CD14-positive monocyte (primary cell): Measurements from ENCODE around the gene CBX2. TPM values are rescaled to one million over a fixed set of nuclear protein-coding genes. Genes with fewer than 3 reads are reported as not detected.

Experiments
- DNase-seq, 3 donors: peaks; one replicate each; pipeline ENCODE4 v3.0.0-alpha.2; 2011 to 2022
- H2AFZ ChIP-seq: 2 replicates; pipeline ENCODE4 v1.6.0; 2012; ENCODE audit warnings: mild to moderate bottlenecking, low read depth, low read length, inconsistent platforms; ENCODE audit not compliant: insufficient read depth, poor library complexity, severe bottlenecking
- H3K27ac ChIP-seq, 2 donors: 1 replicate in 1 of 2; 2 replicates in 1 of 2; pipeline ENCODE4 v1.5.1; 2012 to 2013; ENCODE audit warnings: low read length in 2 of 2, control low read depth in 1 of 2, inconsistent platforms in 1 of 2, low read depth in 1 of 2, mild to moderate bottlenecking in 1 of 2
- H3K27me3 ChIP-seq, 2 donors: one replicate each; pipeline versions ENCODE4 v1.6.0 to v1.6.1; 2011 to 2013; ENCODE audit warnings: low read length in 2 of 2; ENCODE audit not compliant: control insufficient read depth in 2 of 2, insufficient read depth in 2 of 2
- H3K36me3 ChIP-seq, 2 donors: replicated peaks in 1 of 2; 1 replicate in 1 of 2; 2 replicates in 1 of 2; pipeline versions ENCODE4 v1.5.1 to v1.6.1; 2012 to 2013; ENCODE audit warnings: low read length in 2 of 2, control low read depth in 1 of 2, inconsistent platforms in 1 of 2, mild to moderate bottlenecking in 1 of 2; ENCODE audit not compliant: insufficient read depth in 2 of 2, control insufficient read depth in 1 of 2
- H3K4me1 ChIP-seq, 2 donors: 1 replicate in 1 of 2; 2 replicates in 1 of 2; pipeline versions ENCODE4 v1.5.1 to v1.6.1; 2012 to 2013; ENCODE audit warnings: low read length in 2 of 2, control low read depth in 1 of 2, inconsistent platforms in 1 of 2, mild to moderate bottlenecking in 1 of 2, moderate library complexity in 1 of 2; ENCODE audit not compliant: insufficient read depth in 2 of 2, control insufficient read depth in 1 of 2
- H3K4me2 ChIP-seq: replicated peaks from 2 replicates; pipeline ENCODE3; 2012; ENCODE audit warnings: low read length, moderate library complexity, mild to moderate bottlenecking; ENCODE audit not compliant: poor library complexity, severe bottlenecking; ENCODE audit errors: extremely low read depth
- H3K4me3 ChIP-seq, 3 experiments: fragments of 200-600 bp in 1 of 3; sonication (generic) in 1 of 3; replicated peaks in 1 of 3; 1 replicate in 2 of 3; 2 replicates in 1 of 3; pipeline ENCODE4 v1.5.1; 2011 to 2013; ENCODE audit warnings: low read length in 3 of 3, mild to moderate bottlenecking in 3 of 3, control low read depth in 2 of 3, low read depth in 2 of 3, inconsistent platforms in 1 of 3, moderate library complexity in 1 of 3
- H3K79me2 ChIP-seq: 2 replicates; pipeline ENCODE4 v1.6.0; 2012; ENCODE audit warnings: mild to moderate bottlenecking, control low read depth, inconsistent platforms, low read length, moderate library complexity; ENCODE audit not compliant: insufficient read depth
- H3K9ac ChIP-seq: 2 replicates; pipeline ENCODE4 v1.6.0; 2017; ENCODE audit warnings: low read length, mild to moderate bottlenecking; ENCODE audit not compliant: insufficient read depth, poor library complexity, severe bottlenecking
- H3K9me3 ChIP-seq, 2 donors: replicated peaks in 1 of 2; 1 replicate in 1 of 2; 2 replicates in 1 of 2; pipeline versions ENCODE4 v1.5.1 to v1.6.1; 2012 to 2013; ENCODE audit warnings: low read length in 2 of 2, control low read depth in 1 of 2; ENCODE audit not compliant: control insufficient read depth in 1 of 2, insufficient read depth in 1 of 2
- H4K20me1 ChIP-seq: 2 replicates; pipeline ENCODE4 v1.6.0; 2012; ENCODE audit warnings: mild to moderate bottlenecking, low read length, control low read depth, moderate library complexity; ENCODE audit not compliant: insufficient read depth
- H3K27ac Mint-ChIP-seq, 7 donors: one replicate each; pipeline ENCODE4 v1.8.0; 2020; ENCODE audit warnings: mild to moderate bottlenecking in 7 of 7, mixed read lengths in 7 of 7, moderate library complexity in 6 of 7, inconsistent platforms in 2 of 7
- H3K27me3 Mint-ChIP-seq, 3 donors: one replicate each; pipeline ENCODE4 v1.8.0; 2021 to 2022; ENCODE audit warnings: low read depth in 3 of 3, mild to moderate bottlenecking in 3 of 3, mixed read lengths in 3 of 3, moderate library complexity in 3 of 3, inconsistent platforms in 1 of 3
- H3K36me3 Mint-ChIP-seq, 2 donors: one replicate each; pipeline ENCODE4 v1.8.0; 2020; ENCODE audit warnings: mixed read lengths in 2 of 2, inconsistent platforms in 1 of 2, mild to moderate bottlenecking in 1 of 2
- H3K4me1 Mint-ChIP-seq: one replicate; pipeline ENCODE4 v1.8.0; 2020; ENCODE audit warnings: mild to moderate bottlenecking, mixed read lengths
- H3K4me3 Mint-ChIP-seq, 2 donors: one replicate each; pipeline ENCODE4 v1.8.0; 2020; ENCODE audit warnings: mild to moderate bottlenecking in 2 of 2, mixed read lengths in 2 of 2, moderate library complexity in 1 of 2
- H3K9me3 Mint-ChIP-seq, 7 donors: one replicate each; pipeline ENCODE4 v1.8.0; 2020 to 2022; ENCODE audit warnings: mixed read lengths in 7 of 7, mild to moderate bottlenecking in 6 of 7, moderate library complexity in 6 of 7, inconsistent platforms in 2 of 7
- CTCF ChIP-seq: fragments of 200-600 bp; IDR thresholded peaks from one replicate; pipeline ENCODE4 v1.8.0; 2022; ENCODE audit warnings: antibody characterized with exemption, mild to moderate bottlenecking
- WGBS: methylation state at CpG from one replicate; pipeline ENCODE4 v1.1.5; 2013; ENCODE audit warnings: missing lambda C conversion rate; ENCODE audit not compliant: insufficient coverage; 5-methylcytosine and 5-hydroxymethylcytosine counted together
- intact Hi-C, 2 donors: fragments of 100-400 bp; cut with micrococcal nuclease; formaldehyde crosslinking; loops; one replicate each; pipeline versions ENCODE4 v1.15.0 to v1.15.1; 2023
- polyA plus RNA-seq, 3 donors: library from polyadenylated mRNA; depleted of rRNA in 1 of 3; unstranded in 2 of 3; stranded (reverse) in 1 of 3; fragments of 300-500 nt in 2 of 3; fragments of >200 nt in 1 of 3; fragmentation: Illumina TruSeq in 2 of 3; gene quantifications; 1 replicate in 2 of 3; 2 replicates in 1 of 3; pipeline ENCODE4 v1.2.3, GENCODE V29; 2012 to 2021

The CBX2 gene
- polyA plus RNA-seq, 3 donors, result 0.09 to 0.95 TPM; not detected in 1

GRCh38 chr17:79803997-79804855, 26.3 kb downstream of the CBX2 start:
- H3K79me2 ChIP-seq, result no peaks in the 10 kb centered on the region
- H3K4me3 ChIP-seq, result peak overlapping the region in 1 of 3 experiments; percentile 66
- peaks cover 38% of the 10 kb centered on the region for H4K20me1 ChIP-seq
- H3K9ac ChIP-seq, result no peak overlapping the region
- Mint-ChIP-seq H3K9me3 (peaks cover 6 to 72% (median 49%) of the 10 kb centered on the region in 7 donors), H3K36me3 (peaks cover 33 to 35% of the 10 kb centered on the region in 2 donors), H3K27ac (peak overlapping the region in 4 of 7 donors; percentile 60 to 83 (median 73)), H3K4me3 (peak overlapping the region; percentile 62 to 92), H3K4me1 (peaks cover 68% of the 10 kb centered on the region), H3K27me3 (peaks cover 94 to 100% (median 97%) of the 10 kb centered on the region in 3 donors)
- H3K27ac ChIP-seq, result no peak overlapping the region
- peak overlapping the region; percentile 52 for H2AFZ ChIP-seq
- peak overlapping the region; percentile 70 for H3K4me2 ChIP-seq
- peaks cover 18 to 69% of the 10 kb centered on the region in 2 donors for H3K9me3 ChIP-seq
- 2% methylated on average over 72 of the region's 76 CpGs for WGBS
- peaks cover 71 to 76% of the 10 kb centered on the region in 2 donors for H3K4me1 ChIP-seq
- no peaks in the 10 kb centered on the region for H3K36me3 ChIP-seq
- peaks cover 88 to 96% of the 10 kb centered on the region in 2 donors for H3K27me3 ChIP-seq
- TF ChIP-seq CTCF, result no peak
- intact Hi-C loops, result no loop called here
- peak; percentile 64 to 86 (median 75) for DNase-seq

GRCh38 chr17:79804856-79805696, 27.1 kb downstream of the CBX2 start:
- Histone ChIP-seq H3K4me2 (peak overlapping the region; percentile 70), H3K9me3 (peaks cover 18 to 63% of the 10 kb centered on the region in 2 donors), H3K27me3 (peaks cover 82 to 95% of the 10 kb centered on the region in 2 donors), H3K27ac (no peak overlapping the region), H3K36me3 (no peaks in the 10 kb centered on the region), H3K4me1 (peaks cover 64 to 67% of the 10 kb centered on the region in 2 donors), H3K4me3 (peak overlapping the region in 1 of 3 experiments; percentile 66), H2AFZ (no peak overlapping the region), H4K20me1 (peaks cover 36% of the 10 kb centered on the region), H3K9ac (no peak overlapping the region), H3K79me2 (no peaks in the 10 kb centered on the region)
- Mint-ChIP-seq H3K4me1 (peaks cover 60% of the 10 kb centered on the region), H3K9me3 (peaks cover 6 to 65% (median 44%) of the 10 kb centered on the region in 7 donors), H3K27me3 (peaks cover 92 to 99% (median 96%) of the 10 kb centered on the region in 3 donors), H3K4me3 (peak overlapping the region in 1 of 2 donors; percentile 90), H3K27ac (peak overlapping the region in 3 of 7 donors; percentile 43 to 83 (median 66)), H3K36me3 (peaks cover 27 to 29% of the 10 kb centered on the region in 2 donors)
- no peak for TF ChIP-seq CTCF
- no peak for DNase-seq
- WGBS, result 4% methylated on average over 6 of the region's 22 CpGs
- intact Hi-C loops, result no loop called here
